HG03025 (cell line): ENCODE data around the gene TULP1.

ENCODE experiments used
- ATAC-seq: cut with Tn5 transposase; IDR thresholded peaks from one replicate; pipeline ENCODE4 v1.9.1; 2021; ENCODE audit warnings: mild to moderate bottlenecking, moderate library complexity; ENCODE audit not compliant: unreplicated experiment, low FRiP score

The TULP1 gene

DNA sequence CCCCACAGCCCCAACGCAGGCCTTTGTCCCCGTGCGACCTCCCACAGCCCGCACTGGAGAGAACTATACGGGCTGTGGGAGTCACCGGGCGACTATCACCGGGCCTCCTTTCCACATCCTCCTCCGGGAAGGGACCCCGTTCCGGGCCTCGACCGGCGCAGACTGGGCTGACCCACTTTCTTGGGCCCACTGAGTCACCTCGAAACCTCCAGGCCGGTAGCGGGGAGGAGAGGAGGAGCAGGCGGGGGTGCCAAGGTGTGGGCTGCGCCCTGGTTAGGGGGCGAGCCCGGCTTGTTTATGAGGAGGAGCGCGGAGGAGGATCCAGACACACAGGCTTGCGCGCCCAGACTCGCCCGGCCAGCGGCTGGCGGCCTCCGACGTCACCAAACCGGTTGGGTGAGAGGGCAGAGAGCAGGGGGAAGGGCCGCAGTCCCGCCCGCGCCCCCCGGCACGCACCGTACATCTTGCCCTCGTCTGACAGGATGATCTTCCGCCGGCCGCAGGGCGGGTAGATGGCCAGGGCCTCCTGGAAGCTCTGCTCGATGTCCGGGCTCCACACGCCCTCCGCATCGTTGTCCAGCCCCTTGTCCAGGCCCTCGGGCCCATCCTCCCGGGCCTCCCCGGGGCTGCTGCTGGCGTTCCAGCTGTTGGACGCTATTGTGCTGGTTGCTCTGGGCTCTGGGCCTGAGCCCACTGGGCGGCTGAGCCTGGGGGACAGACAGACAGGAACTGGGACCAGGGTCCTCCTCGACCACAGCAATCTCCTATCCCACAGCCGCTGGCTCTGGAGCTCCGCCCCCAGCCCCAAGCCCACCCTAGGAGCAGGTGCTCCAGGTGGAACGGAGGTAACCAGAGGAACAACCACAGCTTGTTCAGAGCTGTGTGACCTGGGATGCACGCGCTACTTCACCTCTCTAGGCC is 26.4 kb downstream of the TULP1 start:
- no peak for ATAC-seq

DNA sequence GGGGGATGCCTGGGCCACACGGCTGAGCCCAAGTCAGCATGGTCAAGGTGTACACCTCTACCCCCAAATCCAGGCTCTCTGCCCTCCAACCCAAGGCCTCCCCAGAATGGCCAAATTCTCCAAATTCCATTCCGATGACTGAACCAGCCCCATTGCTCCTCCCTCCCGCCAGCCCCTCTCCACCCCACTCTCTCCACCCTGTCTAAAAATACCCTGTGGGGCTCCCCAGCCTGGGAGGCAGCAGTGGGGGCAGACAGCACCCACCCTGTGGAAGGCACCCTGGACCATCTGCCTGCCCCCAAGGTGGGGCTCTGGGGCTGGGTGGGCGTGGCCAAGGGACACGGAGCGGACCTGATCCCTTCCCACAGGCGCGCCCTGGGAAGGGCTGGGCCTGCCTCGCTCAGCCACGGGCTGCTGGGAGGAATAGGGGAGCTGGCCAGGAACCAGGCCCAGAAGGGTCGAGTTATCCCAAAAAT is 27.3 kb downstream of the TULP1 start:
- ATAC-seq: no peak

DNA sequence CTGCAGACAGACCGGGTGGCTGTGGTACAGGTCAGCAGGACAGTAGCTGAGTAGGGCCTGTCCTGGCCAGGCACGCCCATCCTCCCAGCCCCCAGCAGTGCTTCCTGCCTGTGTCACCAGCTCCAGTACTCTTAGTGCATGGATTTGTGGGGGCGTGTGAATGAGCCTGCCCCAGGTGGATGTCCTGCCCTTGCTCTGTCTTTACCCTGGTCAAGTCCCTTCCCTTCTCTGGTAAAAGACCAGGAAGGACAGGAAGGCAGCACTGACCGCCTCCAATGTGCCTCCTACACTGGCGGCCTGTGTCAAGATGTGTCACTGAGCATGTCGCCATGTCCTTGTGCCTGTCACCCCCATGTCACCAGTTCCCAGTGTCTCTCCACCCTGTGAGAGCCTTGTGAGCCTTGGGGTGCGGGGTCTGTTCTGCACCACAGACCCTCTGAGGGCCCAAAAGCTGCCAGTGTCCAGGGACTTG is 27.7 kb downstream of the TULP1 start:
- ATAC-seq: no peak

DNA sequence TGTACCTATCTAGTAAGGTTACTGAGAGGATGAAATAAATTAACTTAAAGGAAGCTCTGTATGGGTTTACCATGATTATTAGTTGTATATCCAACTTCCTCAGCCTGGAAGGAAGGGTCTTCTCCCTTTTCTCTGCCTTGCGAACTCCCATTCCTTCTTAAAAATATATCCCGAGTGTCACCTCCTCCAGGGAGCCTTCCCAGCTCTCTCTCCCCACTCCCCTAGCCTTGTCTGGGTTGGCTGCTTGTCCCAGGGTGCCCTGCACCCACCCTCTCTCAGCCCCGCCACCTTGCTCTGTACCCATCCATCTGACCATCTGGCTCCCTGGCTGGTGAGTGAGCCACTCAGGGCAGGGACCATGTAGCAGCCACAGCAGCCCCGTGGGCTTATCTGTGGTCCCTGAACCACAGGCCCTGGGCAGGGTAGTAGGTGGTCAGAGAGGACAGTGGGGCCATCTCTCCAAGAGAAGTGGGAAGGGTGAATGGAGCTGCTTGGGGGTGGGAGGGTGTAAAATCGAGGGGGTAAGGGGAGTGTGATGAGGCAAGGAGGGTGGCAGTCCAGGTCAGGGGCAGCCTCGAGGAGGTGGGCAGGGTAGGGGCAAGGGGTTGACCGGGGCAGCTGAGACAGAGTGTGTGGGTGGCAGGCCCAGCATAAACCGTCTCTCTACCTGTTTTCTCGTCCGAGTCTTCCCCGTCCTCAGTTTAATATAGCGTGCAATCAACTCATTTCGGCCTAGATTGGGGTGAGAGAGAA is 28.6 kb downstream of the TULP1 start:
- no peak for ATAC-seq

DNA sequence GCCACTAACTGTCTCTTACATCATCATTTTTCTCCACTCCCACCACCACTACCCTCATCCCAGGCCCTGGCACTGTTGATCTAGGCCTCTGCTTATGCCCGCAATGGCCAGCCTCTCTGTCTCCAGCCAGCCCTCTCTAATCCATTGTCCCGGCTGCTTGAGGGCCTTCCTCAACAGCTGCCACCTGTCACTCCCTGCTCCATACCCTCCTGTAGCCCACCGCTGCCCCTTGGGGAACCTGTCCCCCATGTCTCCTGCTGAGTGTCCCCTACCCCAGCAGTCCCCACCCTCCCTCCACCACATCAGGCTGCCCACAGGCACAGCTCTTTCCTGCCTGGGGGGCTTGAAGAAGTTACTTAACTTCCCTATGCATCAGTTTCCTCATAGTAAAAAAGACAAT is 29.2 kb downstream of the TULP1 start:
- ATAC-seq: no peak

DNA sequence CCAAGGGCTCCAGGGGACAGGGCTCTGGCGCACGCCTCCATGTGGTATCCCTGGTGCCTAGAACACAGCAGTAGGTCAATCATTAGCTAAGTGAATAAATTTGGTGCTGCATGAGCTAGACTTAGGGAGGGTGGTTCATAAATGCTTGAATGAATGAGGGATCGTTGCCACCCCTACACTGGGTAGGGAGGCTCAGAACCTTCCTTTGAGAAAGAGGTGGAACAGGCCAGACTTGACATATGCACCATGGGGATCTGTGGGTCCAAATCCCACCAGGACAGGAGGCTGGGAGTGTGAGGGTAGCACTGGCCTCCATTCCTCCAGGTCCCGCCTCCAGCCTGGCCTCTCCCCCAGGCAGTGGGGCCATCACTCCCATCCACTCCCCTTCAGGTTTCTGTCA is 29.6 kb downstream of the TULP1 start:
- ATAC-seq: no peak

DNA sequence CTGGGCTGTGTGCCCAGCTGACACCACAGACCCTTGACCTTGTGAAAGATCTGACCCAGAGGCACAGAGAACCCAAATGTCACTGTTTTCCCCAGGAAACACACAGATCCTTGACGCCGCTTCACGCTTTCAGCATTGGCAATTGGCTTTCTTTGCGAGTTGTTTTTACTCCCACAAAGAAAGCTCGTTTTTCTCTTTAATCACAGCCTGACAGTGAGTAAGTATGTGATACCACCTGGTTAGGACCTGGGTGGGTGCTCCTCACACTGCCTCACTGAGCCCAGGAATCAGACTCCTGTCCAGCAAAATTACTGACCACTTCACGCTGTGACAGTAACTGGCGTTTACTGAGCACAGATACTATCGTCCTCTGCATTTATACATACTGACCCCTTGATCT is 31.5 kb downstream of the TULP1 start:
- ATAC-seq: no peak

DNA sequence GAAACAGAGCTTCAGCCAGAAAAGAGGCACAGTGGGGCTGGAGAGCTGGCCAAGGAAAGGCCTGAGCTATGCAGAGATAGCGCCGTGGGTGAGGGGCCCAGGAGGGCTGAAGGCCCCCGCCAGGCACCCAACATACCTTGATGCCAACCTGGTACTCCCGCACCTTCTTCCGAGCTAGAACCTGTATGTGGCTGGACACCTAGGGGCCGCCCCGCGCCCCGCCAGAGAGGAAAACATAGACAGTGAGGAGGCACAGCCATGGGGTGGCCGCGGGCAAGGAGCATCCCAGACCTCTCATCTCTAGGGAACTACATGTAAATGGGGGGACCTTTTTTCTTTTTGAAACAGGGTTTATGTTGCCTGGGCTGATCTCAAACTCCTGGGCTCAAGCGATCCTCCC is 32.5 kb downstream of the TULP1 start:
- ATAC-seq: no peak

DNA sequence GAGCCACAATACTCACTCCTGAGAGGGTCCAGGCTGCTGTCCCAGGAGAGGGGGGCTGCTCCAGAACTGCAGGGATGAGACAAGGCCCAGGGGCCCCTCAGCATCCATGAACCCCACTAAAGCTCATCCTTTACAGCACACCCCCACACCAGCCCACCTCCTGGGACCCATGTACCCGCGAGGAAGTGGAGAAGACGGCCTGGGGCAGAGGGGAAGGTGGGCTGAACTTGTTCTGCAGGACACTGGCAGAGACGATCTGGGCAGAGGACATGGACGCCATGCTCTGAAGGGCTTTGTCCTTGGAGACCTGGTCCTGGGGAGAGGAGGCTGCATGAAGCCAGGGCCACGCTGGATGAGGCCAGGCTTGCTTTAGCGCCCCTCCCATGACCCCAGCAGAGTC is 34.4 kb downstream of the TULP1 start:
- no peak for ATAC-seq

DNA sequence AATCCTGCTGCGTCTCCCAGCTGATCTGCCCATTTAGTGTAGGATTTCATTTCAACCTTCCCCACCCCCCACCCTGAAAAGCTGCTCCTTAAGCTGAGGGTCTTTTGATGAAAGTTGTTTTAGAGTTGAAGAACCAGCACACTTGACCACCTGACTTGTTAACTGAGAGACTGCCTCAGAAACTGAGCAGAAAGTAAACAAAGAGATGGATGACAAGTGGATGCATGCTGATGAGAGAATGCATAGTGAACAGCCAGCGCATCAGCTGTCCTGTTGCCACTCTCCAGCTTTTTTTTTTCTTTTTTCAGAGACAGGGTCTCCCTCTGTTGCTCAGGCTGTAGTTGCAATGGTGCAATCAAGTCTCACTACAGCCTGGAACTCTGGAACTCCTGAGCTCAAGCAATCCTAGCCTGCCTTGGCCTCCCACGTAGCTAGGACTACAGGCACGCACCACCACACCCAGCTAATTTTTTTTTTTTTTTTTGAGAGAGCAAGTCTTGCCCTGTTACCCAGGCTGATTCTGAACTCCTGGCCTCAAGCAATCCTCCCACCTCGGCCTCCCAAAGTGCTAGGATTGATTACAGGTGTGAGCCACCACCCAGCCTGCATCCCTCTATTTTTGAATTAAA is 35.0 kb downstream of the TULP1 start:
- no peak for ATAC-seq

DNA sequence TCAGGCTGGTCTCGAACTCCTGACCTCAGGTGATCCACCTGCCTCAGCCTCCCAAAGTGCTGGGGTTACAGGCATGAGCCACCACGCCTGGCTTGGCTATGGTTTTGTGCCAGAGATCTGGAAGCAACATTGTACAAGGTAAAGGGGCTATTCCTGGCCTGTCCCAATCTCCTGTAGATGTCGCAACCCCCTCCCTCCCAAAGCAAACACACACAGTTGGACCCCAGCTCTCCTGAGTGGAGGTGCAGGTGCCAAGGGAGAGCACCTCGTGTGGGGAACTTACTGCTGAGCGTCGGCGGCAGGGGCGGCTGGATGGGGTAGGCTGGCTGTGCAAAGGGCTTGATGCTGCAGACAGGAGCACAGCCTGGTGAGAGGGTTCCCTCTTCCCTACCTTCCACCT is 35.7 kb downstream of the TULP1 start:
- no peak for ATAC-seq

DNA sequence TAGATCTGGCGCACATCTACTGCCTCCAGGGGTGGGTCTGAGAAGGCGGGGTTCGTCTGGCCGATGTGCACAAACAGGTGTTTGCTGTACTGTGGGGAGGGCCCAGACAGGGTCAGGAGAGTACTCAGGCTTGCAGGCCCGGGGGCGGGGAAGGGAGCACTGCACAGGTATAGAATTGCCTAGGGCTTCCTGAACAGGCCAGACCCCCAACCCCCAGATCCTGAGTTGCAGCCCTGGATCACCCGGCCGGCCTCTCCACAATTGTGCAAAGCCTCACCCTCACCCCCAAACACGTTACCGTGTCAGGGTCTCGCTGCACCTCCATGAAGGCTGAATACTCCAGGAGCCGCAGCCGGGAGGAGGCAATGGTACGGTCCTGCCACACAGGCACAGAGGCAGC is 36.7 kb downstream of the TULP1 start:
- no peak for ATAC-seq

DNA sequence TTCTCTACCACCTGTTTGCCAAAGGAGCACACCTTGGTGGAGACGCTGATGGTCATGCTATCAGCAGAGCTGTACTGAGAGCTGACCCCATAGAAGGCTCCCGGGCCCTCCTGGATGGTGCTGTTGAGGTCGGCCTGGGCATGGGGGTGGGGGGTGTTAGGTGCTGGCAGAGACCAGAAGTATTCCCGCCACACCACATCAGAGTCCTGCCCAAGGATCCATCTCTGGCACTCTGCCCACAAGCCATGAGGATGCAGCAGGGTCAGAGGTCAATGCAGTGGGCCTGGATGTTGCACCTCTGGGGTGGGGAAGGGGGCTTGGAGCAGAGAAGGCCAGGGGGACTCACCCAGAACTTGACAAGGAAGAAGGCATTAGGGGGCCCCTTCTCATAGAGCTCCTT is 37.1 kb downstream of the TULP1 start:
- no peak for ATAC-seq

DNA sequence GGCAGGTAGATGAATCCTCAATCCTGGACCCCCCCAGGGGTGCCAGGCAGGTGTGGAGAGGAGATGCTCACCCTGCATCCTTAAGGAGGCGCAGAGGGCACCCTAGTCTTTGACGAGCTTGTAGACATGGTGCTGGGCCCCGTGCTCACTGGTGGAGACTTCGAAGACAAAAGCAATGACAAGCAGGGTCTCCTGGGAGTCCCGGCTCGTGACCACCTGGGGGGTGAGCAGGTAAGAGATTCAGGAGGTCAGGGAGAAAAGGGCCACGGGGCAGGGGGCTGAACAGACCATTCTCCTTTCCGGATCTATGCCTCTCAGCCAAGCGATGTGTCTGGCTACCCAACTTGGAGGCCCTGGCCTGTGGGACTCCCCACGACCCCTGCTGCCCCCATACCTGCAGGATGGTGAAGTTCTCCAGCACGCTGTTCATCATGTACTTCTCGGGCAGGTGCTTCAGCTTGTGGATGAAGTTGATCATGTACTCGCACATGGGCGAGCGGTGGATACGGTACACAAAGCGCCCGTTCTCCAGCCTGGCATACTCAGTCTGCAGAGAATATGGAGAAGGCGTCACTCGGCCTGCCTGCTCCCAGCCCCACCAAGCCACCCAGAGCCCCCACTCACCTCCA is 37.6 kb downstream of the TULP1 start:
- no peak for ATAC-seq

DNA sequence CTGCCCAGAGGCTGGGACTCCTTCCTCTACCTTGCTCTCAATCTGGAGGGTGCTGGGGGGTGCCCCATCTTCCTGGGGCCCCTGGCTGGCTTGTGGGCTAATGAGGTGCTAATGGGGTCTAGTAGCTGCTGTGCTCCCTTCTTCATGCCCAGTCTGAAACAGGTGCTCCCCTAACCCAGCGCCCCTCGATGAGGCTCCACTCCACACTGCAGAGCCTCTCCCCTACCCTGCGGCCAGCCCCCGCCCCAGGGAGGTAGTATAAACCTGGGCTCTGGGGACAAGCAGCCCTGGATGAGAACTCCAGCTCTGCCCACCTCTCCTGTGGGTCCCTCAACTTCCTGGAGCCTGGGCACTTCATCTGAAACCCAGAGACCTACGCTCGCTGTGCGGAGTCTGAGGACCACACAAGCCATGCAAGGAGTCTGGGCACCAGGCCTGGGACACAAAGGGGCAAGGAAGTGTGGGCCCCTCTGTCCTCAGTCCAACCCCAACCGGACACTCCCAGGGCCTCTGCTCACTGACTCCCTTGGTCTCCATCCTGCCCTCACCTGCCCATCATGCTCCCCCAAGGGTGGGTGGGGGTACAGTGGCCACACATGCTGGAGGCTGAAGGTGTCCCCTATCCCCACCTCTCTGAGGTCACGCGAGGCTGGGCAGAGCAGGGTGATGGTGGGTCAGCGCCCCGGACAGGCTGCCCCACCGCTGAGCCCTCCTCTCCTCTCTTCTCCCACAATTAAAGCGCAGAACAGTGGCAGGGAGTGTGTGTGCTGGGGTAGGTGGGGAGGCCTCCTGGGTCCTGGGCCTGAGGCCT is 38.4 kb downstream of the TULP1 start:
- ATAC-seq: no peak

DNA sequence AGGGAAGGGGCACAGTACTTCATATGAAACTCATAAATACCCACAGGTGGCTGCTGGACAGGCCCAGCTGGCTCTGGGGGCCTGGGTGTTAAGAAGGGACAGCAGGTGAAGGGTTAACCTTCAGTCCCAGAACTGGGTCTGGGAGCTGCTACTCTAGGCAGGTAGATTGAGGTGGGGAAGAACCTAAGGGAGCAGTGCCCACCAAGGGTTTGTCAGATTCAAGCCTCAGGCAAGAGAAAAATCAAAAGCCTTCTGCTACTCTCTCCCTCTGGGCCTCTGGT is 38.9 kb downstream of the TULP1 start:
- no peak for ATAC-seq

DNA sequence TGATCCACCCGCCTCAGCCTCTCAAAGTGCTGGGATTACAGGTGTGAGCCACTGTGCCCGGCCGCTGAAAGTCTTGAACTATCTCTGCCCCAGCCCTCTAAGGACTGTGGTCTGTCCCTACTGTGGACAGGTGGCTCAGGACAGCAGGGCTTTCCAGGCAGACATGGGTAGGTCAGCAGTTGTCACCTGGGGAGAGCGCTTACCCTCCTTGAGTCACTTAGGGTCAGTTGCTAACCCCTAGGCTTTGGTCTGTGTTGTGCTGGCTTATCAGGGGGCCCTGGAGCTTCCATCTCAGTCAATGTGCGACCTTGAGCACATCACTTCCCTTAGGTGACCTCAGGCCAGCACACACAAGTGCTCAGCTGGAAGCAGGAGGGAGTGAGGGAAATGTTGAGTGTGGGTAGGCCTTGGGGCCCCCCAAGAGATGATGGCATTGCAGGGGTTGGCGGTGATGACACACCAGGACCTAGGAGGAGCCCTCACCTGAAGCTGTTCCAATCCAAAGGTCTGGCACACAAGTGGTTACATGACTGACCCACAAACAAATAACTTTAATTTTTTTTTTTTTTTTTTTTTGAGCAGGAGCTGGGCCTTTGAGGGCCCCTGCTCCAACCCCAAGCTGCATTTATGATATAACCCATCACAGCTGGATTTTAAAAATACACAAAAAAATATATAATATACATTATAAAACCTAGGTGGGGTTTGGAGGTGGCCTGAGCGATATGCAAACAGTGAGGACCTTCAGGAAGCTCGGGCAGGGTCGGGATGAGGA is 39.4 kb downstream of the TULP1 start:
- ATAC-seq: no peak

DNA sequence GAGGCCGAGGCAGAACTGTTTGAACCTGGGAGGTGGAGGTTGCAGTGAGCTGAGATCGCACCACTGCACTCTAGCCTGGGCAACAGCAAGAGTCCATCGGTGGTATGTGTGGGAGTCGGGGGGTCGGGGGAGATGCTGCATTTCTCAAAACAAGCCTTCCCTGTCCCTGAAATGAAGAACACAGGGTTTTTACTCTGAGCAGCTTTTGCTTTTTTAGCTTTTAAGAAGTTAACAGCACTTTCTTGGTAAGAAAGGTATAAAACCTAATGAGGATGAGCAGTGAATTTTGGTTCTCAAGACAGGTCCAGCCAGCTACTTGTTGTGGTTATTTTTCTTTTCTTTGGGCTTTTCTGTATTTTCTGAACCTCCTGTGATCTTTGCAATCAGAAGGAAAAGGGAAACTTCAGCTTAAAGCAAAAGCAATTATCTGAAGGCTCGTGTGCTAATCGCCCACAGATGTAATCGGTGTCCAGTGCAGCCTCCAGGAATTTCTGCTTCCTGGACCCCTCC is 40.8 kb downstream of the TULP1 start:
- no peak for ATAC-seq

DNA sequence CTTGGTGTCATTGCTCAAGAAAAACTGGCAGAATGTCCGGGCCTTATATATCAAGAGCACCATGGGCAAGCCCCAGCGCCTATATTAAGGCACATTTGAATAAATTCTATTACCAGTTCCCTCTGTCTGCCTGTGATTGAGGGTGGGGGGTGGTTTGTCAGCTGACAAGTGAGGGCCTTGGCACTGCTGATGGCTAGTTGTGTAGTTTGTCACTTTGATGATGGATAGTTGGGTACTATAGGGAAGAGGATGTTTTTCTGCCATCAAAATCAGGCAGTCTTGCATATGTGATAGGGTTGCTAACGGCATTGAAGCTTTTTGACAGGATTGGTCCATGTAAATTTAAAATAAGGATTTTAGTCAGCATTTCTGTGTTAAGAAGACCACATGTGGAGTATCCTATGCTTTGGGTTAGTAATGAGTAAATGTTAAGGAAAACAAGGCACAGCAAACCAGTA is 42.0 kb downstream of the TULP1 start:
- no peak for ATAC-seq
